A549 (cell line): ENCODE data around the gene CDH4.

Source experiments
- CTCF ChIP-seq: fragments of >200 bp; sonication (Bioruptor Twin); formaldehyde crosslinking; IDR thresholded peaks from 3 replicates; pipeline ENCODE4 v1.5.1; 2016
- MAFK ChIP-seq: fragments of 450-650 bp; IDR thresholded peaks from 2 replicates; pipeline ENCODE4 v1.6.1; 2014; ENCODE audit not compliant: partially characterized antibody
- POLR2A ChIP-seq: IDR thresholded peaks from 2 replicates; pipeline ENCODE4 v1.6.1; 2012; ENCODE audit warnings: mild to moderate bottlenecking, low read length
- REST ChIP-seq: fragments of 200-600 bp; sonication (generic); IDR thresholded peaks from 2 replicates; pipeline ENCODE4 v1.6.1; 2016; ENCODE audit warnings: antibody characterized with exemption, mild to moderate bottlenecking, moderate library complexity
- SREBF2 ChIP-seq: fragments of 450-650 bp; IDR thresholded peaks from 2 replicates; pipeline ENCODE4 v1.6.1; 2014; ENCODE audit warnings: mild to moderate bottlenecking, moderate library complexity

GRCh38 chr20:61535091-61535490, 283.0 kb downstream of the CDH4 start:
- TF ChIP-seq MAFK = no peak
- TF ChIP-seq POLR2A = no peak
- TF ChIP-seq REST = no peak
- no peak for TF ChIP-seq CTCF
- TF ChIP-seq SREBF2 = no peak
